Stimulated activated naive CD8-positive, alpha-beta T cell treated with anti-CD3 and anti-CD28 coated beads, Interleukin-15, amount 100 ng/mL, for 72 hours (primary cell): Measurements from ENCODE around the gene MTHFD2L.

Experiments used
- ATAC-seq: fragments of 150-1000 bp; cut with Tn5 transposase; 2 replicates; pipeline ENCODE4 v1.10.0; 2021; ENCODE audit warnings: mild to moderate bottlenecking, moderate library complexity
- DNase-seq, 2 donors: peaks; one replicate each; pipeline ENCODE4 v3.0.0; 2021 to 2022
- H3K27ac Mint-ChIP-seq, 2 donors: one replicate each; pipeline ENCODE4 v1.8.0; 2022; ENCODE audit warnings: mild to moderate bottlenecking in 2 of 2, mixed read lengths in 2 of 2, moderate library complexity in 2 of 2
- H3K27me3 Mint-ChIP-seq: one replicate; pipeline ENCODE4 v1.8.0; 2022; ENCODE audit warnings: mixed read lengths
- H3K4me1 Mint-ChIP-seq: one replicate; pipeline ENCODE4 v1.8.0; 2022; ENCODE audit warnings: mild to moderate bottlenecking, mixed read lengths
- H3K4me3 Mint-ChIP-seq, 2 donors: one replicate each; pipeline ENCODE4 v1.8.0; 2022; ENCODE audit warnings: mild to moderate bottlenecking in 2 of 2, mixed read lengths in 2 of 2, moderate library complexity in 1 of 2
- H3K9me3 Mint-ChIP-seq, 2 donors: one replicate each; pipeline ENCODE4 v1.8.0; 2022; ENCODE audit warnings: mixed read lengths in 2 of 2

Gene MTHFD2L

DNA sequence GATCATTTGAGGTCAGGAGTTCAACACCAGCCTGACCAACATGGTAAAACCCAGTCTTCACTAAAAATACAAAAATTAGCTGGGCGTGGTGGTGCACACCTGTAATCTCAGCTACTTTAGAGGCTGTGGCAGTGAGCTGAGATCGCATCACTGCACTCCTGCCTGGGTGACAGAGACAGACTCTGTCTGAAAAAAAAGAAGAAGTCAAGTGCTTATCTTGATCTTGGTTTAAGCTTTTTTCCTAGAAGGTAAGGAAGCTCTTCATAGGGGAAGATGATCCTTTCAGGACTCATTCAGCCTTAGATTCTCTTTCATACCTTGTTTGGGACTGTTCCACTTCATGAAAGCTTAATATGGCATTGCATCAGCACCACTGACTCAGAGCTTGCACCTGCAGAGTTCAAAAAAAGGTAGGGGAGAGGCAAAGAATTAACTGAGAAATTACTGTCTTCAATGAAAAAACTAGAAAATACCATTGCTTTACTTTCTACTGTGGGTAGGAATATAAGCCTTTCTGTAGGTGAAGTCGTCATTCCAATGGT lies 79.6 kb downstream of the MTHFD2L start:
- no peaks in the 10 kb centered on the region for H3K27me3 Mint-ChIP-seq
- peak overlapping the region in 1 of 2 donors; percentile 66 for H3K27ac Mint-ChIP-seq
- no peak overlapping the region for H3K4me3 Mint-ChIP-seq
- ATAC-seq (no peak), DNase-seq (no peak)
- peaks cover 0 to 5% of the 10 kb centered on the region in 2 donors for H3K9me3 Mint-ChIP-seq
- H3K4me1 Mint-ChIP-seq = peaks cover 17% of the 10 kb centered on the region

DNA sequence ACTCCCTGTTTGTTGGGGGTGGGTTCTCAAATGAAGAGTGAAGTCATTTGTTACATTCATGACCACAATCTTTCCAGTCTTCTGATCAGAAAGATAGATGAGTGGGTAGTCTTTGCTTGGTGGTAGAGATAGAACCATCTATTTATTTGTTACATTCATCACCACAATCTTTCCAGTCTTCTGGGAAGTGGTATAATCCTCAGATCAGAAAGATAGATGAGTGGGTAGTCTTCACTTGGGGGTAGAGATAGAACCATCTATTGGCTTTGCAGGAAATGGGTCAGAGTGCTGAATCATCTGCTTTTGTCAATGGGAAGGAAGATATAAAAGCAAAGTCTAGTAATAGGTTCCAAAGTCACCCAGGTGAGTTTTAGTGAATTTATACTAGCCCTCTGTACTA lies 86.1 kb downstream of the MTHFD2L start:
- ATAC-seq (peak; percentile 72), DNase-seq (no peak)
- no peak overlapping the region for H3K27ac Mint-ChIP-seq
- no peaks in the 10 kb centered on the region for H3K9me3 Mint-ChIP-seq
- H3K4me1 Mint-ChIP-seq = peaks cover 7% of the 10 kb centered on the region
- H3K27me3 Mint-ChIP-seq = no peaks in the 10 kb centered on the region
- H3K4me3 Mint-ChIP-seq = no peak overlapping the region

- H3K9me3 Mint-ChIP-seq = peaks cover 28 to 33% of the 10 kb centered on the region in 2 donors
- no peak overlapping the region for H3K27ac Mint-ChIP-seq
- no peak overlapping the region for H3K4me3 Mint-ChIP-seq
- DNase-seq (no peak), ATAC-seq (no peak)
- no peaks in the 10 kb centered on the region for H3K4me1 Mint-ChIP-seq
- no peaks in the 10 kb centered on the region for H3K27me3 Mint-ChIP-seq
Measured at GRCh38 chr4:74252933-74253332, 95.0 kb downstream of the MTHFD2L start.

- Mint-ChIP-seq H3K4me3 (no peak overlapping the region), H3K27me3 (no peaks in the 10 kb centered on the region)
- ATAC-seq = no peak
Measured at GRCh38 chr4:74254386-74254785, 96.5 kb downstream of the MTHFD2L start.

DNA sequence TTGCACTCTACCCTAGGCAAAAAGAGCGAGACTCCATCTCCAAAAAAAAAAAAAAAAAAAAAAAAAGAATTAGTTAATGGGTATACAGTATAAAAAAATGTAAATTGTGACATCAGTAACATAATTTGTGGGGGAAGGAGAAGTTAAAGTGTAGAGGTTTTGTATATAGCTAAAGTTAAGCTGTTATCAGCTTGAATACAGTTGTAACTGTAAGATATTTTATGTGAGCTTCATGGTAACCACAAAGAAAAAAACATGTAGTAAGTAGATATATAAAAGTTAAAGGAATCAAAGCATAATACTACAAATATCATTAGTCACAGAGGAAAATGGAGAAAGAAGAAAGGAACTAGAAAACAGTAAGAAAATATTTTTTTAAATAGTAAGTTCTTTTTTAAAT lies 97.2 kb downstream of the MTHFD2L start:
- Mint-ChIP-seq H3K27ac (no peak overlapping the region), H3K27me3 (no peaks in the 10 kb centered on the region)
- no peak for ATAC-seq

More at GRCh38 chr4:74254386-74254785, 96.5 kb downstream of the MTHFD2L start:
- DNase-seq = no peak
- Mint-ChIP-seq H3K4me1 (no peaks in the 10 kb centered on the region), H3K27ac (no peak overlapping the region), H3K9me3 (peaks cover 27 to 33% of the 10 kb centered on the region in 2 donors)

DNA sequence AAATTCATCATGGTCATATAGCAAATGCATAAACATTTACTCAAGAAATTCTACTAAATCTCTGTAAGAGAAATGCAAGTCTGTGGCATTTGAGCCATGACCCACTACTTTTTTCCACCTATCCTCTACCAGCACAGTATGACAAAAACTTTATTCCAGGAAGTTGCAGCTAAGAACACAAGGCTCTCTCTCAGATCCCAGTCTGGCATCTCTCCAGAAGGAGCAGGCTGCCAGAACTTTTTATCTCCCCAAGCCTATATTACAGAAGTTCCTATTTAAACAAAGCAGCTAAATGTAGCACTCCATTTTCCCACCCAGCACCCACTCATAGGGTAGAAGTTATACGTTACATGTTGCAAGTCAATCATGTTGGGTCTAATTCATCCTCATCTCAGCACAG lies 101.0 kb downstream of the MTHFD2L start:
- H3K27me3 Mint-ChIP-seq = no peaks in the 10 kb centered on the region
- peaks cover under 1 to 2% of the 10 kb centered on the region in 2 donors for H3K9me3 Mint-ChIP-seq
- DNase-seq (no peak), ATAC-seq (no peak)
- no peak overlapping the region for H3K27ac Mint-ChIP-seq
- no peaks in the 10 kb centered on the region for H3K4me1 Mint-ChIP-seq
- no peak overlapping the region for H3K4me3 Mint-ChIP-seq

More for the DNA sequence above, 97.2 kb downstream of the MTHFD2L start:
- H3K9me3 Mint-ChIP-seq = peaks cover 20 to 33% of the 10 kb centered on the region in 2 donors
- H3K4me3 Mint-ChIP-seq = no peak overlapping the region
- no peak for DNase-seq
- H3K4me1 Mint-ChIP-seq = no peaks in the 10 kb centered on the region

- no peaks in the 10 kb centered on the region for H3K9me3 Mint-ChIP-seq
- DNase-seq = no peak
- no peak for ATAC-seq
- H3K27ac Mint-ChIP-seq = no peak overlapping the region
- no peak overlapping the region for H3K4me3 Mint-ChIP-seq
- H3K27me3 Mint-ChIP-seq = no peaks in the 10 kb centered on the region
- no peaks in the 10 kb centered on the region for H3K4me1 Mint-ChIP-seq
Measured at GRCh38 chr4:74260036-74260435, 102.1 kb downstream of the MTHFD2L start.

DNA sequence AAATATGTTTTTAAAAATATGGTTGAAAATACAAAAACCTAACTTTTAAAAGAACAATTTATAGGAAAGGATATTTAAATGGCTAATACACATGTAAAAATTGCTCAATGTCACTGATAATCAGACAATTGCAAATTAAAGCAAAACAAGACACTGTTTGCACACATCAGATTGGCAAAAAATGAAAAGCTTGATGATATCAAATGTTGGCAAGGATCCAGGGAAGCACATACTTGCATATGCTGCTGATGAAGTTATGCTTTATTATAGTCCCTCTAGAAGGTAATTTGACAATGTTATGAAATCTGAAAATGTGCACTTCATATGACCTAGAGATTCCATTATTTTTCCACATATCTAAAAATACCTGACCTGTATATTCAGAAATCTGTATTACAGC lies 104.6 kb downstream of the MTHFD2L start:
- Mint-ChIP-seq H3K4me1 (peaks cover 3% of the 10 kb centered on the region), H3K4me3 (no peak overlapping the region), H3K9me3 (no peaks in the 10 kb centered on the region), H3K27me3 (no peaks in the 10 kb centered on the region), H3K27ac (no peak overlapping the region)
- ATAC-seq (no peak), DNase-seq (no peak)

GRCh38 chr4:74263551-74263950 lies 105.6 kb downstream of the MTHFD2L start:
- no peak overlapping the region for H3K27ac Mint-ChIP-seq

DNA sequence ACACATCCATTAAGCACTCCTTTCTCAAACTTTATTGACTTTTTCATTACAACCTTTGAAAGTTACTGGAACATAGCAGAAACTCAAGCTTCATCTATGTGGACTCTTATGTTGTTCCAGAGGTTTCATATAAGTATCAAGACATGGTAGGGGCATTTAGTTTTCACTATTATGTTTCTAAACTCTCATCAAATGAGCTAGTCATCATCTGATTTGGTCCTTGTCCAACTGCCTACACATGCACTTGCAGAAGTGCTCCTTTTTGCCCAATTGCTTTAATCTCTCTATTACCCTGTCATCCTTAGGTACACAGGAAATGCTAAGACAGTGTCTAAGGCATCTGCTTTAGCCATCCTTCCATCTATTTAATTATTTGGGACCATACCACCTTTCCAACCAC lies 108.2 kb downstream of the MTHFD2L start:
- Mint-ChIP-seq H3K27me3 (no peaks in the 10 kb centered on the region), H3K27ac (no peak overlapping the region), H3K4me1 (peaks cover 13% of the 10 kb centered on the region), H3K9me3 (no peaks in the 10 kb centered on the region), H3K4me3 (no peak overlapping the region)
- DNase-seq = no peak
- no peak for ATAC-seq

More at GRCh38 chr4:74263551-74263950, 105.6 kb downstream of the MTHFD2L start:
- peaks cover 13% of the 10 kb centered on the region for H3K4me1 Mint-ChIP-seq
- no peak for DNase-seq
- H3K9me3 Mint-ChIP-seq = no peaks in the 10 kb centered on the region
- no peak overlapping the region for H3K4me3 Mint-ChIP-seq
- no peak for ATAC-seq
- H3K27me3 Mint-ChIP-seq = no peaks in the 10 kb centered on the region

GRCh38 chr4:74267998-74268606 lies 110.2 kb downstream of the MTHFD2L start:
- no peak overlapping the region for H3K27ac Mint-ChIP-seq
- no peak overlapping the region for H3K4me3 Mint-ChIP-seq
- H3K4me1 Mint-ChIP-seq = peaks cover 13% of the 10 kb centered on the region
- H3K27me3 Mint-ChIP-seq = no peaks in the 10 kb centered on the region
- DNase-seq = no peak
- H3K9me3 Mint-ChIP-seq = no peaks in the 10 kb centered on the region
- ATAC-seq = no peak

DNA sequence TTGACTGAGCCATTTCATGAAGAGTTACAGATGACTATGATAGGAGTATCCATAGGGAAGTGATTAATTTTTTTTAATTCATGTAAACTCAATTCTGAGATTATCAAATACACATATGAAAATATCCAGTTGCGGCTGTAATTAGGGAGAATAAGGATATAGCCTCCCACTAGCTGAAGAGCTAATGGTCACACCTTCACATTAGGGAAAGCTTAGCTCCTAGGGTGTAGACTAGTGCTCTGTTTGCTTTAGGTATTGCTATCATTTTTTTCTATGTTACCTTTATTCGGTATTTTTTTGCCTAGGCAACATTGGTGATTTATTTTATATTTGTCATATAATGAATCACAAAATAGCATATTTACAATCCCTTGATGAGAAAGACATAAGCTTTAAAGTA lies 110.7 kb downstream of the MTHFD2L start:
- Mint-ChIP-seq H3K9me3 (no peaks in the 10 kb centered on the region), H3K4me3 (no peak overlapping the region), H3K4me1 (peaks cover 13% of the 10 kb centered on the region), H3K27ac (no peak overlapping the region), H3K27me3 (no peaks in the 10 kb centered on the region)
- DNase-seq = no peak
- ATAC-seq = no peak

DNA sequence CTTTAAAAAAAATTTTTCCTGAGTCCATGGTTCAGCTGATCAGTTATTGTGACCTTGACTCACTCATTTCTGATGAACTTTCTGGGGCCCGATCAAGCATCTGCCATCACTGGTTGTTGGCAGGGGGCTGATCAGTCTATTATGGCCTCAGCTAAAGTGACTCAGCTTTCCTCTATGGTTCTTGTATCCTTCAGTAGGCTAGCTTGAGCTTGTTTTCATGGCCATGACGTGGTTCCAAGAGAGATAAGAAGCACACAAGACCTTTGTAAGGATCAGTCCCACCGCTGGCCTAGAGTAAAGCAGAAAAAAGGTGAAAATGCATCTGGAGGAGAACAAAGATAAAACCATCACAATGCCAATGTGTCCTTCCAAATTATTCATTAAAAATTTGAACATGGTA lies 120.6 kb downstream of the MTHFD2L start:
- Mint-ChIP-seq H3K27ac (no peak overlapping the region), H3K27me3 (no peaks in the 10 kb centered on the region), H3K4me1 (no peaks in the 10 kb centered on the region), H3K9me3 (no peaks in the 10 kb centered on the region), H3K4me3 (no peak overlapping the region)
- DNase-seq = no peak
- no peak for ATAC-seq

GRCh38 chr4:74279716-74280115 lies 121.8 kb downstream of the MTHFD2L start:
- no peaks in the 10 kb centered on the region for H3K4me1 Mint-ChIP-seq
- H3K27ac Mint-ChIP-seq = no peak overlapping the region
- H3K4me3 Mint-ChIP-seq = no peak overlapping the region
- no peaks in the 10 kb centered on the region for H3K9me3 Mint-ChIP-seq
- DNase-seq (no peak), ATAC-seq (no peak)
- H3K27me3 Mint-ChIP-seq = no peaks in the 10 kb centered on the region

GRCh38 chr4:74282926-74283325 lies 125.0 kb downstream of the MTHFD2L start:
- DNase-seq (no peak), ATAC-seq (no peak)
- Mint-ChIP-seq H3K9me3 (no peaks in the 10 kb centered on the region), H3K27ac (no peak overlapping the region), H3K4me1 (no peaks in the 10 kb centered on the region), H3K27me3 (no peaks in the 10 kb centered on the region), H3K4me3 (no peak overlapping the region)

DNA sequence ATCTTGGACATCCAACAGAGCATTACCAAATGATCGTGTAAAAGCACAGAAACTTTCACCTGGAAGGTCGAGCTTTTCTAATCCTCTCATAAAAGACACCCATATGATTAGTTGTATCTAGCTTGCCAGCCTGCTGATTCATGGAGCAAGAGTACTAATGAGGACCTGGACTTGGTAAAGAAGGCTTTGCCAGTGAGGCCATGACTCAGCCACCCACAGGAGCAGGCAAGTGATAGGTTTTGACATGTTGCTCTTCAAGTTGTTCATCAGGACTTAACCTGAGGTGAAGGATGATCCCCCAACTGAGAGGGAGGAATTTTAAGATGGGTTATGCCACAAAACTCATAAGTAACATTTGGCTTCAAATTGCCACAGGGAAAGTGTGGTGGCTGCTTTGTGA lies 125.7 kb downstream of the MTHFD2L start:
- Mint-ChIP-seq H3K27me3 (no peaks in the 10 kb centered on the region), H3K9me3 (no peaks in the 10 kb centered on the region), H3K4me3 (no peak overlapping the region), H3K4me1 (no peaks in the 10 kb centered on the region), H3K27ac (no peak overlapping the region)
- ATAC-seq = no peak
- no peak for DNase-seq

- ATAC-seq (no peak), DNase-seq (no peak)
- Mint-ChIP-seq H3K27ac (no peak overlapping the region), H3K9me3 (peaks cover 0 to under 1% of the 10 kb centered on the region in 2 donors), H3K4me1 (no peaks in the 10 kb centered on the region), H3K4me3 (no peak overlapping the region), H3K27me3 (no peaks in the 10 kb centered on the region)
Measured at GRCh38 chr4:74284053-74284452, 126.1 kb downstream of the MTHFD2L start.
